Fibroblast of lung (primary cell): ENCODE data around the gene ARPC2.

Experiments used
- CTCF ChIP-seq, 2 donors: IDR thresholded peaks in 1 of 2; conservative IDR thresholded peaks in 1 of 2; 1 replicate in 1 of 2; 2 replicates in 1 of 2; pipeline ENCODE4 v1.5.1; 2011 to 2012; ENCODE audit warnings: low read length in 2 of 2, control low read depth in 1 of 2, inconsistent platforms in 1 of 2, low read depth in 1 of 2, mild to moderate bottlenecking in 1 of 2
- EZH2 ChIP-seq: IDR thresholded peaks from 2 replicates; pipeline ENCODE4 v1.5.1; 2012; ENCODE audit warnings: low read length, control low read depth, mild to moderate bottlenecking; ENCODE audit errors: missing control alignments

- TF ChIP-seq CTCF (conservative IDR thresholded peaks at IDR 0.05 in 1 of 2, IDR thresholded peaks at IDR 0.05 in 1 of 2; ENCODE audit: low read depth in 1 of 2, low read length in 2 of 2) = no peak
- no peak for TF ChIP-seq EZH2
Observed at GRCh38 chr2:218180467-218181114, 36.4 kb upstream of the ARPC2 start.
